Sciatic nerve (tissue), 2 donors: ENCODE results near the gene TGM2. TPM values are rescaled to one million over a fixed set of nuclear protein-coding genes. Genes with fewer than 3 reads are reported as not detected.

Source experiments
- ATAC-seq: fragments of 200-7000 bp; cut with Tn5 transposase; one replicate; pipeline ENCODE4 v1.9.1; 2020; ENCODE audit warnings: mild to moderate bottlenecking, moderate library complexity
- DNase-seq: peaks from one replicate; pipeline ENCODE4 v3.0.0-alpha.2; 2020; ENCODE audit warnings: low spot score
- intact Hi-C: fragments of 100-400 bp; cut with DNase I; formaldehyde crosslinking; loops from one replicate; pipeline ENCODE4 v1.14.2; 2022
- total RNA-seq: library from RNA; stranded (reverse); fragmentation: NEBNext Ultra II Directional; extraction: Animal tissue kit (Norgen Biotek cat#: 25700); gene quantifications from one replicate; pipeline ENCODE4 v1.2.1, GENCODE V29; 2021
- donor health status: DM: no; HTN: no; CAD: no.
- donor health status: DM: no; HTN: no; CAD: no.

TGM2 gene
- 70.3 TPM for total RNA-seq

GRCh38 chr20:38165089-38165965, at the start of gene TGM2:
Gene TGM2, minus strand, starts transcription at chr20:38165270. Its CDS starts 72 bp downstream, at chr20:38165198.
- ATAC-seq (peak; percentile 47), DNase-seq (peak; percentile 78)
- intact Hi-C loops, result no loop called here

GRCh38 chr20:38214256-38215193, 49.5 kb upstream of the TGM2 start:
- DNase-seq (no peak), ATAC-seq (no peak)
- intact Hi-C loops, result loop anchor here (10.0 kb wide), 1 partner anchor 150 kb away; no protein-coding TSS in a partner anchor

DNA sequence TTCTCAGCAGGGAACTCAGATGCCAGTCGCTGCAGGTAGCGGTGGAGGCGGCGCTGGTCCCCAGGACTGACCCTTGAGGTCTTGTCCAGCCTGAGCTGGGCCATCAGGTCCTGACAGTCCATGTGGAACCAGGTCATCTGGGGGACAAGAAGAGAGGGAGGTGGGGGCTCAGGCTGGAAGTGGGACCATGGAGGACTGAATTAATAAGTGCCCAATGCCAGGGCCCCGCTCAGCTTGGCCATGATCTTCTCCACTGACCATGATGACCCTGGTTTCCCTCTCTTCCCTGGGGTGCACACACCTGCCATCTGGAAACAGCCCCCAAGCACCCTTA, 48.5 kb upstream of the TGM2 start:
- DNase-seq, result no peak
- no peak for ATAC-seq
- intact Hi-C loops, result loop anchor here (10.0 kb wide), 1 partner anchor 149 kb away; no protein-coding TSS in a partner anchor

DNA sequence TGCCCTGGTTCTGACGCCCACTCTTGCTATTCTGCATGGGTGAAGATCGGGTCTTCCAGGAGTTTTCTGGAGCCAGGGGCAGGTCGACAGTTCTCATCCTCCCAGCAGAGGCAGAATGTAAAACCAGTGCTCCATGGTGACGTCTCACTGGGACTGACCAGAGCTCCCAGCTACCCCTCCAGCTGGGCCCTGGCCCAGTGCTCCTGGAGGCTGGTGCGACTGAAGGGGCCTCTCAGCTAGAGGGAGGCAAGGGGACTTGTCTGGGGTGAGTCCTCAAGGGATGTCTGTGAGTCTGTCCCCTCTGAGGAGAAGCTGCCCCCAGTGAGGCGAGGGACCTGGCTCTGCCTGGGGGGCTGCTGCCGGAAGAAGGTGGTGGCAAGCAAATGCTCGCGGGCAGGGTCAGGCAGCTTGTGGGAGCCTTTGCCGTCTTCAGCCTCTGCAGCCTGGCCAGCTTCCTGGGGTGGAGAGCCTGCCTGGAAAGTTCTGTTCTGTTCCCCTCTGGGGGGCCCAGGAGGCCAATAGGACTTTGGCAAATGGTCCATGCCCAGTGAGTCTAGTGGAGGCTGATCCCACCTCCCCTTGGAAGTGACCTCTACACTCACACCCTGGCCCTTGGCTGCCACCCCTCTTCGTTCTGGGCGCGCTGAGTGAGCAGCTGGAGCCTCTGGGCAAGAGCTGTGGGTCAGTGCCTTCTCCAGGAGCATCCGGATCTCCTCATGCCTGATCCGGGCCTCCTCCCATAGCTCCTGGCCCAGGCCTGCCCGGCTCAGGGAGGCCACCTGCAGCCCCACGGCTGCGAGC, 47.9 kb upstream of the TGM2 start:
- ATAC-seq, result peak; percentile 57
- peak; percentile 64 for DNase-seq
- intact Hi-C loops, result loop anchor here (10.0 kb wide), 1 partner anchor 148 kb away; no protein-coding TSS in a partner anchor

DNA sequence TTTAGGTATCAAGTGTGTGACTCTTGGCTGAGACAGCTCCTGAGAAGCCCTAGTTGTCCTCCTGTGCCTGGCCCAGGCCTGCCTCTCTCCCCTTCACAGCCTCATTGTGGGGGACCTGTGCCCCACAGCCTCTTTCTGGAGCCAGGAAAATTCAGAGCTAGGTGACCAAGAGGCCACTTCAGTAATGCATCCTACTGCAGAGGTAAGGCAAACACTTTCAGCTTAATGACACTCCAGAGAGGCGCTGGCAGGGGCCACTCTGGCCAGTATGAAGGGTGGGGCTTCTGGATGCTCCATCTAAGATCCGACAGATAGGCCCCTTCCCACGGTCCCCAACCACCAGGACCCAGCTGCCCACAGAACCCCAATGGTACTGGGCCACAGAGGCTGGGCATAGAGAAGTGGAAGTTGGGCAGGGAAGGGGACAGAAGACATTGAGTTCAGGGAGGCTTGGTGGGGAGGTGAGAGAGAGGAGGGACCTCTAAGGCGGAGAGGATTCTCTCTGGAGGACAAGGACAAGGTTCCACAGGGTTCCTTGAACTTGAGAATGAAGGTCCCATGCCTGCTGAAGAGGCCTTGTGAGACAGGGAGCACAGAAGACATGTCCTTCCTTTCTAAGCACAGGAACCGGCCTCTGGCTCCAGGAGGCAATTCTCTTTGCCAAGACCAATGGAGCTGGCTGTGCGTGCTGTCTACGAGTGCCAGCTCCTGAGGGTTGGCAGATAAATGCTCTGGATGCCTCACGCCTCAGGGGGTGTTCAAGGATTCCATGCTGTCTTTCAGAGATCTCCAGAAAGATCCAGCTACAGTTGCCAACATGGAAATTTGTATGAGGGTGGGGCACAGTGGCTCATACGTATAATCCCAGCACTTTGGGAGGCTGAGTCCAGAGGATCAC, 46.4 kb upstream of the TGM2 start:
- ATAC-seq, result no peak
- DNase-seq, result peak; percentile 45
- intact Hi-C loops, result loop anchor here (10.0 kb wide), 1 partner anchor 147 kb away; no protein-coding TSS in a partner anchor

DNA sequence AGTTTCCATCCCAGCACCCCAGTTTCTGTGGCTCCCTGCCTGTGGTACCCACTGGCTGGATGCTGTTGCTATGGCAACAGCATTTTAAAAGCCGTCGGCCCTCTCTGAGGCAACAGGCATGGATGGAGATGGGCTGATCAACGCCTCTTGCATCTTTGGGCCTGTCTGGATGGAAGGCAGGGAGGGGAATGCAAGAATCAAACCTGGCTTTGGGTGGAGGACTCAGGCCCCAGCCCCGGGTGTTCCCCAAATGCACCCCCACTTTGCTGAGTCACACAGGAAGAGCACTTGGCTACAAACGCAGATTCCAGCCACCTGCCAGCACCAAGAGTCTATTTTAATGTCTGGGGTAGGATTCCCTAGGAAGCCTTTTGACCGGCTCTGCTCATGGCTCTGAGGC, 45.7 kb upstream of the TGM2 start:
- ATAC-seq (no peak), DNase-seq (peak; percentile 49)
- intact Hi-C loops, result loop anchor here (10.0 kb wide), 1 partner anchor 146 kb away; no protein-coding TSS in a partner anchor

DNA sequence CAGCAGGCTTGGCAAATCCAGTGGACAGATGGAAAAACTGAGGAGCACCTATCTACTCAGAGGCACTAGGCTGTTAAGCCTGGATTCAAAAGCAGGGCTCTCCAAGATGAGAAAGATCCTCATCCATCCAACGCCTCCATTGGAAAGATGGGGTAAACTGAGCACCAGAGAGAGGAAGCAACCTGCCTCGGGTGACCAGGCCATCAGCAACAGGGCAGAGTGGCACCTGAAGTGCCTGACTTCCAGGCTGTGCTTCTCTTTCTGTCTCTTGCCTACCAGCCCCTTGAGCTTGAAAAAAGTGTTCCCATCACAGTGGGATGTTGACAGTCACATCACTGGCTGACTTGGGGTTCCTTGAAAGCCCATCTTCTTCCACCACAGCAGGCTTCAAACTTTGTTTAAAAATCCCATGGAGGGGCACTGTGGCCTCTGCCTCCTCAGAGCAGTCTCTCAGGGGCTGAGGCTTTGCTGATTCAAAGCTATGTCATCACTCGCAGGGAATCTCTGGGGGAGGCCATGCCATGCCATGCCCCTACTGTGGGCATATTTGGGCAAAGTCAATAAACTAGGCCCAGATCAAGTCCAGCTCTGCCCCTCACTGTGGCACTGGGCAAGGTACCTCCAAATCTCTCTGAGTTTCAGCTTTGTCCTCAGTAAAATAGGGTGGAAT, 44.8 kb upstream of the TGM2 start:
- intact Hi-C loops, result loop anchor here (10.0 kb wide), 1 partner anchor 145 kb away; no protein-coding TSS in a partner anchor
- ATAC-seq, result no peak
- DNase-seq, result peak; percentile 18

DNA sequence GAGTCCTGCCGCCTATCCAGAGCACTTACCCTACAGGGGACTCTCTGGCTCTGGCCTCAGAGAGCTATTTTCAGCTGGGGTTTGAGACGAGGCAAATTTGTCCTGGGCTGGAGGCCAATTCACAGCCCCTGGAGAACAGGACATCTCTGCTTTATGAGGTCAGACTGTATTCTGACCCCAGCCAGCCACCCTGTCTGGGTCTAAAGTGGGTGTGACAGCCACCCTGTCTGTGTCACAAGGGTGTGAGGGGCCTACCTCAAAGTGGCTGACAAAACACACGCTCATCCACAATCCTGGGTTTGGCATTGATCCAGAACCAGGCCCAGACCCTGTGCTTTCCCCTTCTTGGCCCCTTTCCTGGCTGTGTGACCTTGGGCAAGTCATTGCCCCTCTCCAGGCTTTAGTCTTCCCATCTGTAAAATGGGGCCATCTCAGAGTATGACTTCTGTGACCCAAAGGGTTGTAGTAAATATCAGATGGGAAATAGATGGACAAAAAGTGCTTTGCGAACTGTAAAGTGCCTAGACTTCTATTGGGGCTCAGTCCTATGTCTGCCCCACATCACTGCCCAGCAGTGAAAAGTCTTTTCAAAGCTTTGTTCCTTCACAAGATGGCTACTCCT, 44.1 kb upstream of the TGM2 start:
- ATAC-seq (no peak), DNase-seq (peak; percentile 34)
- intact Hi-C loops, result no loop called here

- DNase-seq (no peak), ATAC-seq (no peak)
- intact Hi-C loops, result no loop called here
These were observed 43.5 kb upstream of the TGM2 start for GRCh38 chr20:38208523-38208922.

DNA sequence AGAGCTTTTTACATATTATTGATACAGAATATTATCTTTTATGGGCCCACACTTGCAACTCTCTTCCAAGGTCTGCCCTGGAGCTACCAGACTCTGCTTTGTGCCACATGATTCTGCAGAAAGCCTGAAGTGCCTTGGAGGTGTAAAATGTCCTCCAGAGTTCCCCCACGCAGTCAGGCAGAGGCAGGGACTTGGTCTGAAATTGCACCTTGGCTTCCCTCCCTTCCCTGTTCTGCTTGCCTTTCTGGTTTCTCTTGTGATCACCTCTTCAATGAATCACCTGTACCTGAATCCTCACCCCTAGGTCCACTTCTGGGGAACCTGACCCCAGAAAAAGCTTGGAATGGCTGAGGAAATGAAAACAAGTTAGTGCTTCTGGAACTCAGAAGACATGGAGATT, 43.0 kb upstream of the TGM2 start:
- no peak for DNase-seq
- intact Hi-C loops, result no loop called here
- ATAC-seq, result no peak

DNA sequence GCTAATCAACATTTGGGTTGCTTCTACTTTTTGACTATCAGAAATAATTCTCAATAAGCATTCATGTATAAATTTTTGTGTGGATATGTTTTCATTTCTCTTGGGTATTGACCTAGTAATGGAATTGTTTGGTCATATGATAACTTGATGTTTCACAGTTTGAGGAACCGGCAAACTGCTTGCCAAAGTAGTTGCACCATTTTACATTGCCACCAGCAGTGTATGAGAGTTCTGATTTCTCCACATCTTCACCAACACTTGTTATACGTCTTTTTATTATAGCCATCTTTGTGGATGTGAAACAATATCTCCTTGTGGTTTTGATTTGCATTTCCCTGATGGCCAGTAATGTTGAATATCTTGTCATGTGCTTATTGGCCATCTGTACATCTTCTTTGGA, 42.6 kb upstream of the TGM2 start:
- DNase-seq (no peak), ATAC-seq (no peak)
- intact Hi-C loops, result no loop called here

- intact Hi-C loops, result no loop called here
- DNase-seq, result no peak
- no peak for ATAC-seq
These were observed 39.9 kb upstream of the TGM2 start for GRCh38 chr20:38205001-38205400.

- ATAC-seq (no peak), DNase-seq (no peak)
- intact Hi-C loops, result no loop called here
These were observed 38.9 kb upstream of the TGM2 start for GRCh38 chr20:38203981-38204357.

DNA sequence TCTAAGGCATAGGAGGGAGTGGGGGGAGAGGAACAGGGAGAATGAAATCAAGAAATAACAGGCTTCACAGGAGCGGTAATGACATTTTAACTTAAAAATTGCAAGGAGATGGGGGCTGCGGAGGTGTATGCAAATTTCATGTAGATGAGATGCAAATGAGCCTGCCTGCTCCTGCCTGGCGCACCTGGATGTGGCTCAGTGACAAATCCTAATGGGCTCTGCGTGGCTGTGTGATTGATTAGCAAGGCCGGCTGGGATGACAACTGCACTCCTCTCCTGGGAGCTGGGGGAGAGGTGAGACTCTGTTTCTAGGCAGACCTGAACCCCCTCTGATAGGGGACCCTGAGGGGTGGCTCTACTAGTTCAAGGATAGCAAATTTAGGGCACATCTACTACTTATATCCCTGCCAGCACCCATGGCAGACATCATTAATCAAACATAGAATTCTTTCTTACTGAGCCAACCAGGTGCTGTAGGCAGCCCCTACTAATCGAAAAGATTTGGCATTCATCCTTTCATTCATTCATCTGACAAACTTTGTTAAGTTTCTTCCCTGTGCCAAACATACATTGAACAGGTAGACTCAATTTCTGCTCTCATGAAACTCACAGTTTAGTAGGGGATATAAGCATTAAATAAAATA, 38.4 kb upstream of the TGM2 start:
- intact Hi-C loops, result no loop called here
- ATAC-seq, result no peak
- DNase-seq, result peak; percentile 40

GRCh38 chr20:38202982-38203293, 37.9 kb upstream of the TGM2 start:
- intact Hi-C loops, result no loop called here
- ATAC-seq (no peak), DNase-seq (peak; percentile 27)

GRCh38 chr20:38202153-38202981, 37.3 kb upstream of the TGM2 start:
- peak; percentile 32 for DNase-seq
- intact Hi-C loops, result no loop called here
- ATAC-seq, result no peak
